HG02970 (cell line): Measurements from ENCODE around the gene BANP.
"Not testable (repeated sequence)": the region's sequence is repeated elsewhere in the genome, so short reads cannot be mapped to it uniquely, and the experiment has no call there.

ENCODE experiments used
- ATAC-seq: cut with Tn5 transposase; IDR thresholded peaks from one replicate; pipeline ENCODE4 v1.9.1; 2021; ENCODE audit warnings: mild to moderate bottlenecking, moderate library complexity, moderate number of reproducible peaks; ENCODE audit not compliant: unreplicated experiment, low FRiP score

BANP gene

DNA sequence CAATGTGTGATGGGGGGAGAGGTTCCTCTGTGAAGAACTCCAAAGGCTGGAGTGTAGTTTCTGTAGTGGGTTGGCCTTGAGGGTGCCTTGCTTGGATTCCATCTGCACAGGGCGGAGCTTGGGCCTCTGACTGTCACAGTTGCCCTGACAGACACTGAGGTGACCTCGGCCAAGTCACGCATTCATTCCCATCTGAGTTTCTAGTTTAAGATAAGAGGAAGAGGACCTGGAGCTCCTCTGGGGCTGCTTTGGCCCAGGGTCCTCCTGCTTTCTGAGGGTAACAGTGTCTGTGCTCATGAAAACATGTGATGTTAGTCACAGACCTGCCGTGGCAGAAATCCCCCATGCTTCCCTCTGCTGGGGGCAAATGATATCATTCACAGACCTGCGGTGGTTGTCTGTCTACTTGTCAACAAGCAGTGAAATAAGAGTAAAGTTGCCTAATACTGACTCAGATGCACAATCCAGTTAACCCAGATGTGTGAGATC lies 35.2 kb downstream of the BANP start:
- not testable (repeated sequence) for ATAC-seq

DNA sequence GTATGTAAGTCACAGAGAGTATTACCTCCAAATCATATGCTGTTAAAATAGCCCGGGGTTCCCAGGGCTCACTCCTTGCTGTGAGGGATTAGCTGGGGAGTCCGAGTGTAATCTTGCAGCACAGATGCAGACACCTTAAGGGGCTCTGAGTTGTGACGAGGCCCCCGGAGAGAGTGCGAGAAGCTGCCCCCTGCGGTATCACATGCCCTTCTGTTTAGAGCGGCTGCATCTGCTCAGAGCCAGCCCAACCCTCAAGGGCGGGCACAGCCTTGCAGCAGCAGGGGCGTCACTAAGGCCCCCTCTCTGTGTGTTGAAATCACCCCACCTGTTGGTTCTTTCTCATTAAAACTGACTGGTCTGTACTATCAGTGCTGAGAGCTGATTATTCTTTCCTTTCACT lies 37.4 kb downstream of the BANP start:
- ATAC-seq = not testable (repeated sequence)

DNA sequence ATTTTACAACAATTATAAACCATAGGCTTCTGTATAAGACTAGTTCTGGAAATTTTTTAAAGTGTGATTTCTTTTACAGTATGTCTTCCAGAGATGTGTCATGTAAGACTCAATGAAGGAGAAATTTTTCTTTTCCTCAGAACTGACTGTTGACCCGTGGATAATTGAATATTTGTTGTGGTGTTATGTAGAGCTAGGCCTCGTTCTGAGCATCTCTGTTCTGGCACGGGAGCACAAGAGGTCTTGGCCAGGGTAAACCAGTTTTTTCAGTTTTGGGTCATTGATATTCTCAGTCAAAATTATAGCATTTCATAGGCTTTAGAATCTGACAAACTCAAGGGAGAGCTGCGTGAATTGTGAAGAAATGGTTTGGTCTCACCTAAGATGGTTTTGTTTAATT lies 39.0 kb downstream of the BANP start:
- not testable (repeated sequence) for ATAC-seq

DNA sequence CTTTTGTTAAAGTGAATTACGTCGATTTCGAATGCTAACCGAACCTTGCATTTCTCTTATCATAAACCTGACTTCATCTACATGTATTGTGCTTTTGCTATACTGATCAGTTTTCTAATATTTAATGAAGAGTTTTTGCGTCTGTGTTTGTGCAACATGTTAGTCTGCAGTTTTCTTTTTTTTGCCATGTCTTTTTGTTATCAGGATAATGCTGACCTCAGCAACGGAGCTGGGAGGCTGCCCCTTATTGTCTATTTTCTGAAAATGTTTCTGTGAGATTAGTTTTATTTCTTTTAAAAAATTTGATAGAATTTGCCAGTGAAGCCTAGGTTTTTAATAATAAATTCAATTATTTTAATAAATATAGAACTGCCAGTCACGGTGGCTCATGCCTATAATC lies 40.9 kb downstream of the BANP start:
- ATAC-seq = not testable (repeated sequence)

DNA sequence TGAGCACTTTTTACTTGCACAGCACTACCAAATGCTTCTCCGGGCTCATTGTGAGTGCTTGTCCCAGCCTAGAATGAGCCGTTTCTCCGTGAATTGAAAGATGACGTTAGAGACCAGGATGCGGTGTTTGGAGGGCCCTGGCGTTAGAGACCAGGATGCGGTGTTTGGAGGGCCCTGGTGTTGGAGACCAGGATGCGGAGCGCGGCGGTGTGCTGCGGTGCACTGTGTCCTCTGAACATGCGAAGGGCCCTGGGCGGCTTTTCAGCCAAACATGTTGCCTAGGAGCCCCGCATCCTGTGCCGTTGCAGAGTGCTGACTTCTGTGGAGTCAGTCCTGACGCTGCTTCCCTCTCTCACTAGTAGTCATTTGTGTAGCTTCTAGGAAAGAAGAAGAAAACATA lies 42.7 kb downstream of the BANP start:
- ATAC-seq = no peak

DNA sequence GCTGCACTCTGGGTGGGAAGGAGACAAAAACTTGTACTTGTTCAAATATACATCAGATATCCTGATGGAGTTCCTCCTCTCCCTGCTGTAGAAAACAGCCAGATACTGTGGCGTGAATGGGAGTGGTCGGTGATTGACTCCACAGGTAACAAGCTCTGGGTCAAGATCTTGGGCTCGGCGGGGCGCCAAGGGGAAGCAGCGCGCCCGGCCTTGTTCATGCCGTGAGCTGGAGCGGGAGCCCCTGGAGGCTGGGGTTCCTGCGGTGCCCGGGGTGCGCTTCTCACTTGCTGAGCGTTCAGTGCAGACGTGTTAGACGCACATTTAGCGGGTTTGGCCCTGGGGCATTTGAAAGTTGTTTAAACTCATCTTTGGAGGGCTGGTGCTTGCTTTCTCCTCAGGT lies 44.4 kb downstream of the BANP start:
- no peak for ATAC-seq

DNA sequence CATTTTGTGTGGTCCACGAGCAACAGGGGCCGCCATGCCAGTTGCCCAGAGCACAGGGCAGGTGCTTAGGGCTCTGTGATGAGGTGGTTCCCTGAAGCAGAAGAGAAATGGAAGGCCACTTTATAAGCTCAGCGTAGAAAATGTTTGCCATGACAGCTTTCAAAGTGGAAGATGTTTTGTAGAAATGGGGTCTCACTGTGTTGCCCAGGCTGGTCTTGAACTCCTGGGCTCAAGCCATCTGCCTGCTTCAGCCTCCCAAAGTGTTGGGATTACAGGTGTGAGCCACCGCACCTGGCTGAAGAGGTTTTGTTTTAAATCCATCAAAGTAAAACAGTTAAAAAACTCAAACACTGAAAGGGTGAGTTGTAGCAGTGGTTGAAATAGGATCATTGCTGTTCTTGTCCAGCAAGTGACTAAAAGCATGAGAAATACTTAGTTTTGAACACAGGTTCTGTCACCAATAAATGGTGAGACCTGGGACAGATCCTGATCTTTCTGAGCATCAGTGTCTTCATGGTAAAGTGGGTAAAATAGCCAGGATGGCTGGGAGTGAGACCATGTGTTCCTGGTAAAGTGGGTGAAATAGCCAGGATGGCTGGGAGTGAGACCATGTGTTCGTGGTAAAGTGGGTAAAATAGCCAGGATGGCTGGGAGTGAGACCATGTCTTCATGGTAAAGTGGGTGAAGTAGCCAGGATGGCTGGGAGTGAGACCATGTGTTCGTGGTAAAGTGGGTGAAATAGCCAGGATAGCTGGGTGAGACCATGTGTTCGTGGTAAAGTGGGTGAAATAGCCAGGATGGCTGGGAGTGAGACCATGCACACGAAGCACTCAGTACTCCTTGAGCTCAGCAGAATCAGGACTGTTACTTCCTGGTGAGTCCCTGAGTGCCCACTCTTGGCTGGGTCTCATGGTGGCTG lies 46.0 kb downstream of the BANP start:
- ATAC-seq = no peak

DNA sequence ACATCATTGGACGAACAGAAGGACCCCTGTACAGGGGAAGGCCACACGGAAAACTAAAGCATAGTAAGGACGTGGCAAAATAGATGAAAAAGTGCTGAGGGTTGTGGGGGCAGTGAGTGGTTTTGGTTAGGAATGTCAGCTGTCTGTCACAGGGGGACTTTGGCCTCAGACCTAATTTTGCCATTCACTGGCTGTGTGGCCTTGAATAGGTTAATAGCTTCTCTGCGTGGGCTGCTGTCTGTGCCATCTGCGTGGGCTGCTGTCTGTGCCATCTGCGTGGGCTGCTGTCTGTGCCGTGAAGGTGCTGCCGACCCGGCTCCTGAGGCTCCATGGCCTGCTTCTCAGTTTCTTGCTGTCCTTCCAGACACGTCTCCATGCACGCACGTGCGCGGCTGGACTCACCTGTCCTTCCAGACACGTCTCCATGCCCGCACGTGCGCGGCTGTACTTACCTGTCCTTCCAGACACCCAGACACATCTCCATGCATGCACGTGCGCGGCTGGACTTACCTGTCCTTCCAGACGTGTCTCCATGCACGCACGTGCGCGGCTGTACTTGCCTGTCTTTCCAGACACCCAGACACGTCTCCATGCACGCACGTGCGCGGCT lies 47.1 kb downstream of the BANP start:
- ATAC-seq = not testable (repeated sequence)

DNA sequence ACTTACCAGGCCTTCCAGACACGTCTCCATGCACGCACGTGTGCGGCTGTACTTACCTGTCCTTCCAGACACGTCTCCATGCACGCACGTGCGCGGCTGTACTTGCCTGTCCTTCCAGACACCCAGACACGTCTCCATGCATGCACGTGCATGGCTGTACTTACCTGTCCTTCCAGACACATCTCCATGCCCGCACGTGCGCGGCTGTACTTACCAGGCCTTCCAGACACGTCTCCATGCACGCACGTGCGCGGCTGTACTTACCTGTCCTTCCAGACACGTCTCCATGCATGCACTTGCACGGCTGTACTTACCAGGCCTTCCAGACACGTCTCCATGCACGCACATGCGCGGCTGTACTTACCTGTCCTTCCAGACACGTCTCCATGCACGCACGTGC lies 47.8 kb downstream of the BANP start:
- ATAC-seq = not testable (repeated sequence)

DNA sequence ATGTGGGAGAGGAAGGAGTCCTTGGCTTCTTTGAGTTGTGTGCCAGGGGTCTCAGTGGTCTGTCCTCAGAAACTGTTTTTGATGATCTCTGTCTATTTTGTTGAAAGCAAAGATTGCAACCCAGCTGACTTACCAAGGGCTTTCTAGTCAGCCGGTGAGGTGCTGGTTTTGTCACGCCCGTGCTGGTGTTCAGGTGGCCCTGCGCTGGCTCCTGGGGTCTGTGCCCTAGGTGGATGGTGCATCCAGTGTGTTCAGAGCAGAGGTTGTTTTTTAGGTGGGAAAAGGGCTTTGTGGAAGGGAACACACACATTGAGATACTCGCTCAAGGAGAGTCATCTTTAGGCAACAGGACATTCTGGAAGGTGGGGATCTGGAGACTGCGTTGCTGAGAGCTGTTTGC lies 51.0 kb downstream of the BANP start:
- no peak for ATAC-seq

DNA sequence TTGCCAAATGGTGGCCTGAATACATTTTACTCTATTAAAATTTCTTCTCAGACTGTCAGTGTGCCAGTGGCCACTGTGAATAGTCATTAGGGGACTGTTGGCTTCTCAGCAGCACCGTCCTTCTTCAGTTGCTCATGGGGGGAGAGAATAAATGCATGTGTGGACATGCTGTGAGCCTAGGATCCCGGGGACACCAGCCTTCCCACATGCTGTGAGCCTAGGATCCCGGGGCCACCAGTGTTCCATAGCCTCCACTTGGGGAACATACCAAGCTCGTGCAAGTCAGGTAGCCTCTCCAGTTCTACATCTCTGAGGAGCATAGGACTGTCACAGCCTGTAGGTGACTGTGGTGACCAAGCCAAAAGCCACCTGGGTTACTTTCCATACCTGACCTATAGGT lies 51.5 kb downstream of the BANP start:
- ATAC-seq = no peak

DNA sequence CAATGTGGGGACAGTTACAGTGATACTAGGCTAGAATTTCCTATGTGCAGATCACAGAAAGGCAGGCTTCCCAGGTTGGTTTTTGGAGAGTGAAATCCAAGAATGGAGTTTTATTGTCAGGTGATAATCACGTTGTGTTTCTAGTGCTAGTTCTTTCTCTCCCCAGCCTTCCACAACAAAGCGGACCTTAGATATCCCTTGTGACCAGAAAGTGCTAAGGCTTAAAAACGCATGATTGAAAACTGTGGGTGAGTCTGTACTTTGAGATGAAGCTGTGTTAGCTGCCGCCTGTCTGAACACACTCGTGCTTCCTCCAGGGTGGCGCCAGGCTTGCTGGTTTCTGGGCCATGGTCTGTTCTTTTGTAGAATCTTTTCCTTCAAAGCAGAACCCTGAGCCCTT lies 52.1 kb downstream of the BANP start:
- ATAC-seq = no peak

DNA sequence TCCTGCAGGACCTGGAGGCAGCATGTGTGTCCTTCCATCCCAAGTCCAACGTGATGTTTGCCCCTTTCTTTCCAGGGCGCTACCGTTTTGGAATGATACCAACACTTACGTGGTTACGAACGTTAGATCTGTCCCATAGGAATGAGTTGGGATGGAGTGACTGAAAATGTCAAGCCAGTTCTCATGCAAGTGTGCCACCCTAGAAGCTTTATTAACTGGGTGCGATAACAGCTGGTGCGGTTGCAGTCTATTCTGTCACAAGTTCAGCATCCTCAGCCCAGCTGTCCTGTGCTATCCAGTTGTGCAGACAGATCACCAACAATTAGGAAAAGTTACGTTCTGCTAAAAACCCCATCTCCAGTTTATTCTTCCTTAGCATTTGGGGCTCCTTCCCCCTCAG lies 52.5 kb downstream of the BANP start:
- ATAC-seq = no peak

DNA sequence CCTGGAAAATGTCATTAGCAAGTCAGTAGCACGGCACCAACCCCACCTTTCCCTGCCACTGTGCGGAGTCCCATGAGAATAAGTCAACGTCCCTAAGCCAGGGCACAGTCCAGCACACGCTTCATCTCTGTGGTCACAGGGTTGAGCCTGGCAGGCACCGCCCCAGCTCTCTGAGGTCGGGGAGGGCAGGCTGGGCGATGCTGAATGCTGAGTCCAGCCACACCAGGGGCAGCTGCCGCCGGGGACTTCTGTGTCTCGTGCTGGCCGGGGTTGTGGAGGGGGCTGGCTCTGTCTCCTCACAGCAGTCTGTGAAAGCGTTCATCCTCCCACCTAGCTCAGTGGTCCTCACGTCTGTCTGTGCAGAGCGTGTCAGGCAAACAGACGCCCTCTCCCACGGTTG lies 53.2 kb downstream of the BANP start:
- ATAC-seq = no peak

DNA sequence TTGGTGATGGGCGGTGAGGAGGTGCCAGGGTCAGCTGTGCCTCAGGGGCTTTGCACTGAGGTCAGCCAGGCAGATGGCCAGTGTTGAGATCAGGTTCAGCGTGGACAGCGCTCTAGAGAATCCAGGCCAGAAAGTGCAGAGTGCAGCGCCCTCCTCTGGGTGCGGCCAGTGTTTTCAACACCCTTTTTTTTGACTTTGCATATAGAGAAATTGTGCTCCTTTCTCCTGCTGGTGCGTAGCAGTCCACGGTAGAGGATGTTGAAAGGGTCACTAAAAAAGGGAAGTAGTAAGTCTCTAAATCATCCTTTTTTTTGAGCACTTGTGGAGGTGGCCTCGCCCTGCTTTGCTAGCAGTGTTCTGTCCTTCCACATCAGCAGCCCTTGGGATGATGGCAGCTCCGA lies 53.9 kb downstream of the BANP start:
- ATAC-seq = no peak

DNA sequence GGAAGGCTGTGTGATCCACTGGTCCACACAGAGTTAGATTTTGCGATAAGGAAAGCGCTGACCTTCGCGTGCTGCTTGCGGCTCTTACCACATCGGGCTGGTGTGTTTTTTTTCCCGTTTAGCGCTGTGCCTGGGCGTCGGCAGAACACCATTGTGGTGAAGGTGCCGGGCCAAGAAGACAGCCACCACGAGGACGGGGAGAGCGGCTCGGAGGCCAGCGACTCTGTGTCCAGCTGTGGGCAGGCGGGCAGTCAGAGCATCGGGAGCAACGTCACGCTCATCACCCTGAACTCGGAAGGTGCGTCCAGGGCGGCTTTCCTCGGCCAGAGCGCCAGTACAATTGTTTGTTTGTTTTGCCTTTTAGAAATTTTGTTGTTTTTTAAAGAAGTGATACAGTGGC lies 54.7 kb downstream of the BANP start:
- ATAC-seq = no peak

DNA sequence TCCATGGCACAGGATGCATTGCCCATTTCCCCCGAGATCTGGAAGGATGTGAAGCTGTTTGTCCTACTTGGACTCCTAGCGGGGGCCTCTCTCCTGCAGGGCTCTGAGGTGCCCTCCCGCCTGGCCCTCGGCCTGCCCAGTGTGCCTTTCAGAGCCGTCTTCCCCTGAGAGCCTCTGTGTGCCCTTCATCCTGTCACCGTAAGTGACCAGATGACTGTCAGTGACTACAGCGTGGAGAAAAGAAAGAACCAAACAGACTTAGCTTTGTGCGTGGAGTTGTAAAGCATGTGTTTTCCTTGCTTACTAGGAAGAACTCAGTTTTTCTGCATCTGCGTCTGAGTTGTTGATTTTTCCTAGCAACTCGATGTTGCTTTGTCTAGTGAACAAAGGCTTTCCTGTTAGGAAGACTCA lies 56.1 kb downstream of the BANP start:
- ATAC-seq = no peak

DNA sequence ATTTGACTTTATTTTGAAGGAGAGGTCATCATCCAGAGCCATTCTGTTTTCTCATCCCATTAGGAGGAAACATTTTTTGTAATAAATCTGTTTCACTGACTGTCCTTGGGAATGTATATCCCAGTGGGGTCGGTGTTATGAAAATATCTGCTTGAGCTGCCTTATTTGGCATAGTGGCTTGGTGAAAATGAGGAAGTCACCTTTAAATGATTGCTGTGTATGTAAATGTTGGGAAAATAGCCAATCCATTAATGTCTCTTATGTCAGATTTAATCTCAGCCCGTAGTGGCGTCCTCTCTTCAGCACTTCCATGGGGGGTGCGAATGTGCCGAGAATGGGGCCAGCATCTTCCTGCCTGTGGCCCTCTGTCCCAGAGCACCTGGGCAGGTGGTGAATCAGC lies 57.6 kb downstream of the BANP start:
- ATAC-seq = no peak

DNA sequence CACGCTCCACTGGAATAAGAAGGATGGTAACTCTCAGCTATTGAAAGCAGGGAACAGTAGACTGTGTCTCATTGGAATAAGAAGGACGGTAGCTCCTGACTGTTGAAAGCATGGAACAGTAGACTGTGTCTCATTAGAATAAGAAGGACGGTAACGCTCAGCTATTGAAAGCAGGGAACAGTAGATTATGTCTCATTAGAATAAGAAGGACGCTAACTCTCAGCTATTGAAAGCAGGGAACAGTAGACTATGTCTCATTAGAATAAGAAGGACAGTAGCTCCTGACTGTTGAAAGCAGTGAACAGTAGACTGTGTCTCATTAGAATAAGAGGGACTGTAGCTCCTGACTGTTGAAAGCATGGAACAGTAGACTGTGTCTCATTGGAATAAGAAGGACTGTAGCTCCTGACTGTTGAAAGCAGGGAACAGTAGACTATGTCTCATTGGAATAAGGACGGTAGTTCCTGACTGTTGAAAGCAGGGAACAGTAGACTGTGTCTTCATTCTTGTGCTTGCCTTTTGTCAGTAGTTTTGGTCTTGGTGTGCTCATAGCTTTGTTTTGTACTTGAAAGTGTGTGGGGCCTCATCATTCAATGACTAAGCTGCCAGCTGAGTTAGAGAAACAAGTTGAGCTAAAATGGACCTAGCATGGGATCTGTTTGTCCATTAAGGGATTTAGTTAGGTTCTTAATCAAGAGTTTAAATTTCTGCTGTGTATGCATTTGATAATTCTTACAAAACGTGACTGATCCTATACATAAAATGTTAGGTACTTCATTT lies 58.5 kb downstream of the BANP start:
- ATAC-seq = no peak

DNA sequence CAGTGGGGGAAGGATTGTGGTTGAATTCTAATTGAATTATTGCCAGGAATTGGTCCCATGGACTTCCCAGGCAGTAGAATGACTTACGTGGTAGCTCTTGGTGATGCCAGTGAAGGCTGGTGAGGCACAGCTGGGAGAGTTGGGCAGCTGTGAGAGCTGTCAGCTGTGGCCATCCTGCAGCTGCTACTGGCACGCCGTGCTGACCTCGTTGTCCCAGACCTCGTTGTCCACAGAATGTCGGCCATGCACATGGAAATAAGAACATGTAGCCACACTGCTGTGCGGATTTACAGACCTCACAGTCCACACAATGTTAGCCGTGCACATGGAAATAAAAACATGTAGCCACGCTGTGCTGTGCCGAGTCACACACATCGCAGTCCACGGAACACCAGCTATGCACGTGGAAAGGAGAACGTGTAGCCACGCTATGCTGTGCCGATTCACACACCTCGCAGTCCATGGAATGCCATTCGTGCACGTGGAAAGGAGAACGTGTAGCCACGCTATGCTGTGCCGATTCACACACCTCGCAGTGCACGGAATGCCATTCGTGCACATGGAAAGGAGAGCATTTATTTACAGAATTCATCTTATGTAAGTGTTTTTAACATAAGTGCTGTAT lies 59.2 kb downstream of the BANP start:
- ATAC-seq = no peak
